ENCODE results near the gene TMEM235. TPM values are rescaled to one million over a fixed set of nuclear protein-coding genes. Genes with fewer than 3 reads are reported as not detected.

TMEM235 gene
- total RNA-seq, 3 donors from 2014 or later (not counting 1 experiment from before 2014, with no cell fraction given): not detected

GRCh38 chr17:78267253-78268073, 36.0 kb downstream of the TMEM235 start:
- no peak overlapping the region for H3K27ac Mint-ChIP-seq
- H3K4me3 Mint-ChIP-seq: no peak overlapping the region
- WGBS (ENCODE audit: insufficient coverage): 90% methylated on average over 26 of the region's 26 CpGs
- H3K4me1 Mint-ChIP-seq: peaks cover 4 to 10% of the 10 kb centered on the region in 2 donors
- H3K27me3 ChIP-seq (ENCODE audit: control insufficient read depth, insufficient read depth, low read length): no peaks in the 10 kb centered on the region
- H3K27me3 Mint-ChIP-seq (ENCODE audit: low read depth in 2 of 2): peaks cover 0 to 12% of the 10 kb centered on the region in 2 donors
- TF ChIP-seq CTCF (IDR thresholded peaks at IDR 0.05): no peak
- H3K9me3 ChIP-seq (ENCODE audit: control insufficient read depth, insufficient read depth, low read length): no peaks in the 10 kb centered on the region
- H3K36me3 Mint-ChIP-seq: no peaks in the 10 kb centered on the region
- intact Hi-C loops (cut with micrococcal nuclease): no loop called here
- no peak for ATAC-seq
- no peak overlapping the region for H3K4me3 ChIP-seq (ENCODE audit: low read length)
- no peaks in the 10 kb centered on the region for H3K9me3 Mint-ChIP-seq
- H3K36me3 ChIP-seq (ENCODE audit: control insufficient read depth, insufficient read depth, low read length): no peaks in the 10 kb centered on the region
- peaks cover 13% of the 10 kb centered on the region for H3K4me1 ChIP-seq (ENCODE audit: control insufficient read depth, insufficient read depth, low read length)
- H3K27ac ChIP-seq (ENCODE audit: low read length): no peak overlapping the region
- DNase-seq: no peak

GRCh38 chr17:78268191-78268874, 36.9 kb downstream of the TMEM235 start:
- no peak for TF ChIP-seq CTCF (IDR thresholded peaks at IDR 0.05)
- H3K36me3 Mint-ChIP-seq: no peaks in the 10 kb centered on the region
- Histone ChIP-seq H3K4me3 (ENCODE audit: low read length) (no peak overlapping the region), H3K27ac (ENCODE audit: low read length) (no peak overlapping the region), H3K4me1 (ENCODE audit: control insufficient read depth, insufficient read depth, low read length) (peaks cover 4% of the 10 kb centered on the region), H3K27me3 (ENCODE audit: control insufficient read depth, insufficient read depth, low read length) (no peaks in the 10 kb centered on the region), H3K36me3 (ENCODE audit: control insufficient read depth, insufficient read depth, low read length) (no peaks in the 10 kb centered on the region), H3K9me3 (ENCODE audit: control insufficient read depth, insufficient read depth, low read length) (no peaks in the 10 kb centered on the region)
- intact Hi-C loops (cut with micrococcal nuclease): no loop called here
- no peak overlapping the region for H3K4me3 Mint-ChIP-seq
- H3K27me3 Mint-ChIP-seq (ENCODE audit: low read depth in 2 of 2): peaks cover 0 to 12% of the 10 kb centered on the region in 2 donors
- DNase-seq: no peak
- no peak for ATAC-seq
- peaks cover 1 to 6% of the 10 kb centered on the region in 2 donors for H3K4me1 Mint-ChIP-seq
- WGBS (ENCODE audit: insufficient coverage): 88% methylated on average over 24 of the region's 24 CpGs
- no peaks in the 10 kb centered on the region for H3K9me3 Mint-ChIP-seq
- H3K27ac Mint-ChIP-seq: no peak overlapping the region

- no peak for TF ChIP-seq CTCF (IDR thresholded peaks at IDR 0.05)
- H3K27me3 Mint-ChIP-seq (ENCODE audit: low read depth in 2 of 2): peaks cover 0 to 12% of the 10 kb centered on the region in 2 donors
- no peak overlapping the region for H3K27ac ChIP-seq (ENCODE audit: low read length)
- peaks cover 0 to 5% of the 10 kb centered on the region in 2 donors for H3K4me1 Mint-ChIP-seq
- intact Hi-C loops (cut with micrococcal nuclease): no loop called here
- no peaks in the 10 kb centered on the region for H3K36me3 ChIP-seq (ENCODE audit: control insufficient read depth, insufficient read depth, low read length)
- no peaks in the 10 kb centered on the region for H3K4me1 ChIP-seq (ENCODE audit: control insufficient read depth, insufficient read depth, low read length)
- no peaks in the 10 kb centered on the region for H3K36me3 Mint-ChIP-seq
- 86% methylated on average over 34 of the region's 34 CpGs for WGBS (ENCODE audit: insufficient coverage)
- H3K27ac Mint-ChIP-seq: no peak overlapping the region
- no peaks in the 10 kb centered on the region for H3K27me3 ChIP-seq (ENCODE audit: control insufficient read depth, insufficient read depth, low read length)
- no peak overlapping the region for H3K4me3 ChIP-seq (ENCODE audit: low read length)
- H3K4me3 Mint-ChIP-seq: no peak overlapping the region
- DNase-seq: no peak
- no peaks in the 10 kb centered on the region for H3K9me3 ChIP-seq (ENCODE audit: control insufficient read depth, insufficient read depth, low read length)
- ATAC-seq: no peak
- no peaks in the 10 kb centered on the region for H3K9me3 Mint-ChIP-seq
These were observed 37.8 kb downstream of the TMEM235 start for GRCh38 chr17:78268951-78269905.
